Measurements from ENCODE around the gene TRIM44.
"Not testable (repeated sequence)": the region's sequence is repeated elsewhere in the genome, so short reads cannot be mapped to it uniquely, and the experiment has no call there.

Gene TRIM44

GRCh38 chr11:35859301-35859700, 196.7 kb downstream of the TRIM44 start:
- Histone ChIP-seq H3K9me3 (ENCODE audit: insufficient read depth, low read length) (no peaks in the 10 kb centered on the region), H3K4me3 (ENCODE audit: insufficient read length, low read depth) (no peak overlapping the region), H3K4me1 (ENCODE audit: insufficient read depth, insufficient read length) (no peaks in the 10 kb centered on the region), H3K36me3 (ENCODE audit: insufficient read depth, insufficient read length, low read length) (no peaks in the 10 kb centered on the region), H3K9ac (ENCODE audit: insufficient read length, low read depth) (no peak overlapping the region), H3K27me3 (ENCODE audit: insufficient read depth, insufficient read length) (no peaks in the 10 kb centered on the region)
- no peak for TF ChIP-seq ZNF274 (IDR thresholded peaks at IDR 0.05; ENCODE audit: low read depth, low read length)
- no peak for TF ChIP-seq SUZ12 (IDR thresholded peaks at IDR 0.05; ENCODE audit: extremely low read depth, insufficient read depth, insufficient read length)
- no peak for TF ChIP-seq YY1 (IDR thresholded peaks at IDR 0.05; ENCODE audit: insufficient read depth, insufficient read length)
- no peak for DNase-seq (ENCODE audit: low read depth, low spot score)

- DNase-seq (ENCODE audit: low read depth, low spot score); H3K4me3 ChIP-seq (ENCODE audit: insufficient read length, low read depth); H3K9ac ChIP-seq (ENCODE audit: insufficient read length, low read depth); H3K9me3 ChIP-seq (ENCODE audit: insufficient read depth, low read length); H3K27me3 ChIP-seq (ENCODE audit: insufficient read depth, insufficient read length); H3K4me1 ChIP-seq (ENCODE audit: insufficient read depth, insufficient read length); H3K36me3 ChIP-seq (ENCODE audit: insufficient read depth, insufficient read length, low read length): not testable (repeated sequence)
Observed at GRCh38 chr11:35860194-35860593, 197.6 kb downstream of the TRIM44 start.

- H3K4me3 ChIP-seq (ENCODE audit: insufficient read length, low read depth): no peak overlapping the region
- DNase-seq (ENCODE audit: low read depth, low spot score): no peak
- H3K9ac ChIP-seq (ENCODE audit: insufficient read length, low read depth): no peak overlapping the region
- H3K9me3 ChIP-seq (ENCODE audit: insufficient read depth, low read length): no peaks in the 10 kb centered on the region
- no peaks in the 10 kb centered on the region for H3K4me1 ChIP-seq (ENCODE audit: insufficient read depth, insufficient read length)
- TF ChIP-seq SUZ12 (IDR thresholded peaks at IDR 0.05; ENCODE audit: extremely low read depth, insufficient read depth, insufficient read length): no peak
- no peak for TF ChIP-seq ZNF274 (IDR thresholded peaks at IDR 0.05; ENCODE audit: low read depth, low read length)
- H3K36me3 ChIP-seq (ENCODE audit: insufficient read depth, insufficient read length, low read length): no peaks in the 10 kb centered on the region
- H3K27me3 ChIP-seq (ENCODE audit: insufficient read depth, insufficient read length): no peaks in the 10 kb centered on the region
Observed at GRCh38 chr11:35861191-35861590, 198.6 kb downstream of the TRIM44 start.

GRCh38 chr11:35862666-35863065, 200.1 kb downstream of the TRIM44 start:
- Histone ChIP-seq H3K36me3 (ENCODE audit: insufficient read depth, insufficient read length, low read length) (no peaks in the 10 kb centered on the region), H3K9ac (ENCODE audit: insufficient read length, low read depth) (no peak overlapping the region), H3K4me1 (ENCODE audit: insufficient read depth, insufficient read length) (no peaks in the 10 kb centered on the region), H3K4me3 (ENCODE audit: insufficient read length, low read depth) (no peak overlapping the region), H3K27me3 (ENCODE audit: insufficient read depth, insufficient read length) (no peaks in the 10 kb centered on the region), H3K9me3 (ENCODE audit: insufficient read depth, low read length) (no peaks in the 10 kb centered on the region)
- DNase-seq (ENCODE audit: low read depth, low spot score): no peak
- TF ChIP-seq ZNF274 (IDR thresholded peaks at IDR 0.05; ENCODE audit: low read depth, low read length) (no peak), SUZ12 (IDR thresholded peaks at IDR 0.05; ENCODE audit: extremely low read depth, insufficient read depth, insufficient read length) (no peak), YY1 (IDR thresholded peaks at IDR 0.05; ENCODE audit: insufficient read depth, insufficient read length) (no peak)

- peaks cover under 1% of the 10 kb centered on the region; the same call in 1 of the 2 replicates for H3K9me3 ChIP-seq (ENCODE audit: insufficient read depth, low read length)
- no peak for TF ChIP-seq YY1 (IDR thresholded peaks at IDR 0.05; ENCODE audit: insufficient read depth, insufficient read length)
- TF ChIP-seq SUZ12 (IDR thresholded peaks at IDR 0.05; ENCODE audit: extremely low read depth, insufficient read depth, insufficient read length): no peak
- TF ChIP-seq ZNF274 (IDR thresholded peaks at IDR 0.05; ENCODE audit: low read depth, low read length): no peak
Observed at GRCh38 chr11:35864131-35864530, 201.6 kb downstream of the TRIM44 start.

GRCh38 chr11:35866601-35867000, 204.0 kb downstream of the TRIM44 start:
- H3K36me3 ChIP-seq (ENCODE audit: insufficient read depth, insufficient read length, low read length): no peaks in the 10 kb centered on the region
- no peak for DNase-seq (ENCODE audit: low read depth, low spot score)
- H3K4me3 ChIP-seq (ENCODE audit: insufficient read length, low read depth): no peak overlapping the region
- H3K27me3 ChIP-seq (ENCODE audit: insufficient read depth, insufficient read length): no peaks in the 10 kb centered on the region
- H3K9ac ChIP-seq (ENCODE audit: insufficient read length, low read depth): no peak overlapping the region
- H3K4me1 ChIP-seq (ENCODE audit: insufficient read depth, insufficient read length): no peaks in the 10 kb centered on the region
- peaks cover 4% of the 10 kb centered on the region; the same call in 1 of the 2 replicates for H3K9me3 ChIP-seq (ENCODE audit: insufficient read depth, low read length)
- TF ChIP-seq ZNF274 (IDR thresholded peaks at IDR 0.05; ENCODE audit: low read depth, low read length): no peak
- no peak for TF ChIP-seq SUZ12 (IDR thresholded peaks at IDR 0.05; ENCODE audit: extremely low read depth, insufficient read depth, insufficient read length)
- TF ChIP-seq YY1 (IDR thresholded peaks at IDR 0.05; ENCODE audit: insufficient read depth, insufficient read length): no peak

More at GRCh38 chr11:35864131-35864530, 201.6 kb downstream of the TRIM44 start:
- H3K4me1 ChIP-seq (ENCODE audit: insufficient read depth, insufficient read length): no peaks in the 10 kb centered on the region
- H3K27me3 ChIP-seq (ENCODE audit: insufficient read depth, insufficient read length): no peaks in the 10 kb centered on the region
- H3K36me3 ChIP-seq (ENCODE audit: insufficient read depth, insufficient read length, low read length): no peaks in the 10 kb centered on the region
- no peak overlapping the region for H3K4me3 ChIP-seq (ENCODE audit: insufficient read length, low read depth)
- no peak for DNase-seq (ENCODE audit: low read depth, low spot score)
- H3K9ac ChIP-seq (ENCODE audit: insufficient read length, low read depth): no peak overlapping the region

Measured in NT2/D1 (cell line).